Chondrocyte (in vitro differentiated cells): ENCODE measurements around the gene COL4A2. TPM values are rescaled to one million over a fixed set of nuclear protein-coding genes. Genes with fewer than 3 reads are reported as not detected.

Source experiments
- DNase-seq: peaks from one replicate; pipeline ENCODE4 v3.0.0; 2021; ENCODE audit warnings: mixed read lengths, low spot score
- H3K27ac Mint-ChIP-seq: one replicate; pipeline ENCODE4 v1.8.0; 2021; ENCODE audit warnings: mild to moderate bottlenecking, moderate library complexity, mixed read lengths; ENCODE audit not compliant: unreplicated experiment
- H3K27me3 Mint-ChIP-seq: 2 replicates; pipeline ENCODE4 v1.8.0; 2021; ENCODE audit warnings: low read depth, mixed read lengths
- H3K36me3 Mint-ChIP-seq: 2 replicates; pipeline ENCODE4 v1.8.0; 2021; ENCODE audit warnings: low read depth, mixed read lengths
- H3K4me1 Mint-ChIP-seq: 2 replicates; pipeline ENCODE4 v1.8.0; 2021; ENCODE audit warnings: low read depth, mild to moderate bottlenecking, mixed read lengths
- H3K4me3 Mint-ChIP-seq: one replicate; pipeline ENCODE4 v1.8.0; 2021; ENCODE audit warnings: mild to moderate bottlenecking, moderate library complexity, mixed read lengths; ENCODE audit not compliant: unreplicated experiment
- H3K9me3 Mint-ChIP-seq: 2 replicates; pipeline ENCODE4 v1.8.0; 2021; ENCODE audit warnings: low read depth, mixed read lengths
- total RNA-seq: library from RNA; stranded (reverse); gene quantifications from 3 replicates; pipeline ENCODE4 v1.2.1, GENCODE V29; 2021
- TF ChIP-seq, protein P1 (sequence below): fragments of 200-600 bp; sonication (generic); IDR thresholded peaks from 2 replicates; pipeline ENCODE4 v1.5.0; 2021; ENCODE audit warnings: antibody characterized with exemption, mild to moderate bottlenecking, moderate library complexity

Gene COL4A2
- total RNA-seq, 1 donor from 2014 or later, result 2,366 TPM

DNA sequence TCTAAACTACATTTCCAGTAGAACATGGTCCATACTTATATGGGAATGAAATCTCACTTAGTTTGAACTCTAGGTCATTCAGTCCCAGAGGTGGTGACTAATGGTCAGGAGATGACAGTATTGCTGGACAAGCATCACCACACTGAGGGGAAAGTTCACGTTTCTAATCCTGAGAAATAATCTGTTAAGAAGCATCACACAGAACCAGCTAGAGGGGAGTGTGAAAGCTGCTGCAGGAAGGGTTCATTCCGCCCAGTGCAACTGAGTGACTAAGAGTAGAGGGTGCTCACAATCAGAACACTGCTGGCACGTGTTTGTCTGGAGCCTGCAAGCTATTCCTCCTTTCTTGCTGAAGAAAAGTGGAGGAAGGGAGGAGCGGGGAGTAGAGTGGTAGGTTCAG lies 2.8 kb upstream of the COL4A2 start:
- Mint-ChIP-seq H3K4me1 (peaks cover 60% of the 10 kb centered on the region), H3K27me3 (no peaks in the 10 kb centered on the region), H3K4me3 (peak overlapping the region; percentile 94), H3K9me3 (no peaks in the 10 kb centered on the region), H3K27ac (peak overlapping the region; percentile 91), H3K36me3 (peaks cover 53% of the 10 kb centered on the region)
- DNase-seq, result no peak
- TF ChIP-seq, protein P1, sequence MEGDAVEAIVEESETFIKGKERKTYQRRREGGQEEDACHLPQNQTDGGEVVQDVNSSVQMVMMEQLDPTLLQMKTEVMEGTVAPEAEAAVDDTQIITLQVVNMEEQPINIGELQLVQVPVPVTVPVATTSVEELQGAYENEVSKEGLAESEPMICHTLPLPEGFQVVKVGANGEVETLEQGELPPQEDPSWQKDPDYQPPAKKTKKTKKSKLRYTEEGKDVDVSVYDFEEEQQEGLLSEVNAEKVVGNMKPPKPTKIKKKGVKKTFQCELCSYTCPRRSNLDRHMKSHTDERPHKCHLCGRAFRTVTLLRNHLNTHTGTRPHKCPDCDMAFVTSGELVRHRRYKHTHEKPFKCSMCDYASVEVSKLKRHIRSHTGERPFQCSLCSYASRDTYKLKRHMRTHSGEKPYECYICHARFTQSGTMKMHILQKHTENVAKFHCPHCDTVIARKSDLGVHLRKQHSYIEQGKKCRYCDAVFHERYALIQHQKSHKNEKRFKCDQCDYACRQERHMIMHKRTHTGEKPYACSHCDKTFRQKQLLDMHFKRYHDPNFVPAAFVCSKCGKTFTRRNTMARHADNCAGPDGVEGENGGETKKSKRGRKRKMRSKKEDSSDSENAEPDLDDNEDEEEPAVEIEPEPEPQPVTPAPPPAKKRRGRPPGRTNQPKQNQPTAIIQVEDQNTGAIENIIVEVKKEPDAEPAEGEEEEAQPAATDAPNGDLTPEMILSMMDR, result no peak

DNA sequence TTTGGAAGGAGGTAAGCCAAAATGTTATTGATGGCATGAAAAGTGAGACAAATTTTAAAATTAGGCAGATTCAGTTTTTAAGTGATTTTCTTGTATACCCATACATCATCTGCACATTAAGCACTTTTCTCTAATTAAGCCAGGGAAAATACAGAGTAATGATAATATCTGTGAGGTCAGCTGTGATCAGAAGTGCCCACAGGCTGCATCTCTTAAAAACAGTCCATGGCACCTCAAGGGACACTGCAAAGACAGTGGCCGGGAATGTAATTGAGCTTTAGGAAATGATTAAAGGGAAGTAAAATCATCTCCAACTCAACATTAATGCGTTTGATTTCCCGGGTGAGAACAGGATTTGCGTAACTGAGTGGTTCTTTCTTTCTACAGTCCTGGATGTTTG lies 2.1 kb upstream of the COL4A2 start:
- H3K27ac Mint-ChIP-seq, result peak overlapping the region; percentile 91
- peak overlapping the region; percentile 94 for H3K4me3 Mint-ChIP-seq
- no peaks in the 10 kb centered on the region for H3K9me3 Mint-ChIP-seq
- H3K27me3 Mint-ChIP-seq, result no peaks in the 10 kb centered on the region
- DNase-seq, result no peak
- TF ChIP-seq, protein P1, result no peak
- peaks cover 53% of the 10 kb centered on the region for H3K36me3 Mint-ChIP-seq
- peaks cover 63% of the 10 kb centered on the region for H3K4me1 Mint-ChIP-seq

DNA sequence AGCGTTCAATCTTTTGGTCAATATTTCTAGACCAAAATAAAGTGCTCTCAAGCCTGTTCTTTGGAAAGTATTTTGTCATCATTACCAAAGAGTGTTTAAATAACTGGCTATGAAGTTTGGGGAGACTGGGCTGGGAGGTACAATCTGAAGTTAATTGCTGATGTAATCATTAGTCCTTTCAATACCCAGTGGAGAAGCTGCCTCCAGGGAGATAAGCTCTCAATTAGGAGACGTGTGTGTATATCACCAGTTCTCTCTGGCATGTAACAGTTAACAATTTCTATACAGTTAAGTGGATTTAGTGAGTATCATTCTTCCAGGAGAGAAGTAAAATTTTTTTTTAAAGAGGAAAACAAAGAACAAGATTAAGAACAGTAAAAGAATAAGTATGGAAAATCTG lies 1.5 kb upstream of the COL4A2 start:
- peak overlapping the region; percentile 91 for H3K27ac Mint-ChIP-seq
- TF ChIP-seq, protein P1, result no peak
- no peaks in the 10 kb centered on the region for H3K9me3 Mint-ChIP-seq
- no peak for DNase-seq
- peaks cover 56% of the 10 kb centered on the region for H3K36me3 Mint-ChIP-seq
- H3K27me3 Mint-ChIP-seq, result no peaks in the 10 kb centered on the region
- H3K4me3 Mint-ChIP-seq, result peak overlapping the region; percentile 94
- H3K4me1 Mint-ChIP-seq, result peaks cover 63% of the 10 kb centered on the region

DNA sequence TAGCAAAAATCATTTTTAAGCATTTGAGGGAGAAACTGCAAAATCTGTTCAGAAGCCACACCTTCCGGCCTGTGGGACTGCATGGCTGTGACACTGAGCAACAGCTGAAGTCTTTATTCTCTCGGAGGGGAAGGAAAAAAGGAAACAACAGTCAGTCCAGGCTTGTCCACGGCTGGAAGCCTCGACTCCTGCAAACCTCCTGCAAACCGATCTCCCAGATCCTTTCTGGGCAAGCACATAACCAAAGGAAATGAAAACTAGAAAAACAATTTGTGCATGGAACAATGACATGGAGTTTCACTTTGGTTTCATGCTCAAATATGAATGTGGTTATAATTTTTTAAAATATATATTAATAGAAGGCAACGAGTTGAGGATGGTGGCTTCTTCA lies 1.1 kb upstream of the COL4A2 start:
- TF ChIP-seq, protein P1, result no peak
- Mint-ChIP-seq H3K36me3 (peaks cover 58% of the 10 kb centered on the region), H3K27ac (peak overlapping the region; percentile 91), H3K4me3 (peak overlapping the region; percentile 94), H3K27me3 (no peaks in the 10 kb centered on the region), H3K4me1 (peaks cover 63% of the 10 kb centered on the region), H3K9me3 (no peaks in the 10 kb centered on the region)
- no peak for DNase-seq

DNA sequence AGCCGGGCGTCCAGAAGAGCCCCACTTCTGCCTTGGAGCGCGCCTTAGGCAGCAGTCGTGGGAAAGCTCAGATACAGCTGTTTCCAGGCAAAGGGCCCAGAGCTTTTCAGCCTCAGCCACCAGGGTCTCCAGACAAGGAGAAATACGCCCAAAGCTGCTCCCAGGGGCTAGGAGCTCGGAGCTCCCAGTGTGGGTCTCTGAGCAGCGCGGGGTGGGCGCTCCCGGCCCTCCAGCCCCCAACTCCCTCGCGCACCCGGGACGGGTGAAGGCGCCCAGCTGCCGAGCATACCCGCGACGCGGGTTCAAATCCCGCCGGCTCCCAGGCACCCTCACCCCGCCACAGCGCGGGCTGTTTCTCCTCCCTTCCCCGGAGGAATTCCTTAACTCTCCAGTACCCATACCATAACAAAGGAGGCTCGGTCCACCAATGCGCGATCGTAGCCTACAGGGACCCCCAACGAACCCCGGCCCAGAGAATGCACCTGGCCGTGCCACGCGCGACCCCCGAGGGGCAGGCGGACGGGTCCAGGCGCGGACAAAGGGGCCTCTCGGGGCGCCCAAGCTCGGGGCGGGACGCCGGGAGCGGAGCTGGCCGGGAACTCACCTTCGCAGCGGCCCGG lies 634 bp upstream of the COL4A2 start:
- peaks cover 63% of the 10 kb centered on the region for H3K4me1 Mint-ChIP-seq
- H3K27me3 Mint-ChIP-seq, result no peaks in the 10 kb centered on the region
- H3K36me3 Mint-ChIP-seq, result peaks cover 59% of the 10 kb centered on the region
- DNase-seq, result no peak
- TF ChIP-seq, protein P1, result no peak
- H3K27ac Mint-ChIP-seq, result peak overlapping the region; percentile 91
- H3K4me3 Mint-ChIP-seq, result peak overlapping the region; percentile 94
- no peaks in the 10 kb centered on the region for H3K9me3 Mint-ChIP-seq
